Measurements from ENCODE around the gene CAPZB.

- TF ChIP-seq CTCF (IDR thresholded peaks at IDR 0.05) (no peak), POLR2A (IDR thresholded peaks at IDR 0.05) (no peak), POLR2AphosphoS5 (IDR thresholded peaks at IDR 0.05) (no peak)
Measured at GRCh38 chr1:19461220-19461554, 24.2 kb downstream of the CAPZB start.

Data from breast epithelium (tissue), 3 donors.